H1 (cell line): Measurements from ENCODE around the gene DPP4. TPM values are rescaled to one million over a fixed set of nuclear protein-coding genes. Genes with fewer than 3 reads are reported as not detected.

Experiments used
- CEBPB ChIP-seq: IDR thresholded peaks from 2 replicates; pipeline ENCODE4 v1.6.1; 2012; ENCODE audit warnings: low read depth, low read length
- KDM5A ChIP-seq: fragments of 200-600 bp; IDR thresholded peaks from 2 replicates; pipeline ENCODE4 v1.7.1; 2012; ENCODE audit warnings: mild to moderate bottlenecking, low read length, inconsistent platforms, mixed read lengths
- USF2 ChIP-seq: IDR thresholded peaks from 2 replicates; pipeline ENCODE4 v1.6.1; 2011; ENCODE audit warnings: low read length, improper control_type of control experiment
- polyA plus RNA-seq, 7 experiments: library from polyadenylated mRNA; depleted of rRNA in 3 of 7; stranded (reverse) in 5 of 7; unstranded in 2 of 7; fragments of >200 nt in 5 of 7; fragments of 200-250 nt in 2 of 7; gene quantifications; 1 replicate in 5 of 7; 2 replicates in 1 of 7; 4 replicates in 1 of 7; pipeline versions ENCODE4 v1.2.1 to v1.2.3, GENCODE V29; 2011 to 2013; ENCODE audit warnings: missing spikeins in 2 of 7, mixed read lengths in 2 of 7
- total RNA-seq: library from RNA; stranded (reverse); fragmentation: NEBNext Ultra II Directional; extraction: Animal tissue kit (Norgen Biotek cat#: 25700); gene quantifications from 2 replicates; pipeline ENCODE4 v1.2.1, GENCODE V29; 2021
- TF ChIP-seq, protein P1 (sequence below): IDR thresholded peaks from 2 replicates; pipeline ENCODE4 v1.6.1; 2011; ENCODE audit warnings: low read depth, mild to moderate bottlenecking, low read length; ENCODE audit not compliant: insufficient read depth

Gene DPP4
- total and polyA plus RNA-seq, 2 of the 8 experiments (the other 6 are each of a cell fraction or from before 2014, with no cell fraction given), result 1.3 to 3.1 TPM

GRCh38 chr2:161983331-161983651, 90.7 kb downstream of the DPP4 start (continued):
- TF ChIP-seq USF2 (no peak), KDM5A (no peak), CEBPB (no peak)
- TF ChIP-seq, protein P1, sequence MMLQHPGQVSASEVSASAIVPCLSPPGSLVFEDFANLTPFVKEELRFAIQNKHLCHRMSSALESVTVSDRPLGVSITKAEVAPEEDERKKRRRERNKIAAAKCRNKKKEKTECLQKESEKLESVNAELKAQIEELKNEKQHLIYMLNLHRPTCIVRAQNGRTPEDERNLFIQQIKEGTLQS, result no peak
